Tibial nerve (tissue), 4 donors: ENCODE results near the gene INF2. TPM values are rescaled to one million over a fixed set of nuclear protein-coding genes. Genes with fewer than 3 reads are reported as not detected.

Experiments used
- DNase-seq, 2 donors: peaks; one replicate each; pipeline ENCODE4 v3.0.0-alpha.2; 2019; ENCODE audit warnings: low spot score in 2 of 2
- H3K27ac ChIP-seq, 4 donors: fragments of 200-600 bp; sonication (generic) in 3 of 4; one replicate each; pipeline ENCODE4 v1.5.1; 2017 to 2019; ENCODE audit warnings: mild to moderate bottlenecking in 1 of 4
- H3K27me3 ChIP-seq, 2 donors: fragments of 200-600 bp; sonication (generic) in 1 of 2; one replicate each; pipeline versions ENCODE4 v1.5.1 to v1.6.0; 2017 to 2019
- H3K36me3 ChIP-seq, 3 donors: fragments of 200-600 bp; sonication (generic); one replicate each; pipeline ENCODE4 v1.5.1; 2018 to 2019
- H3K4me1 ChIP-seq, 4 donors: fragments of 200-600 bp; sonication (generic) in 3 of 4; one replicate each; pipeline ENCODE4 v1.5.1; 2017 to 2019
- H3K4me3 ChIP-seq, 4 donors: fragments of 200-600 bp; sonication (generic) in 3 of 4; one replicate each; pipeline ENCODE4 v1.5.1; 2017 to 2019; ENCODE audit warnings: mild to moderate bottlenecking in 1 of 4, moderate library complexity in 1 of 4
- H3K9me3 ChIP-seq, 4 donors: fragments of 200-600 bp; sonication (generic) in 3 of 4; one replicate each; pipeline ENCODE4 v1.5.1; 2017 to 2019
- CTCF ChIP-seq, 5 experiments: fragments of 200-600 bp in 3 of 5; fragments of 450-650 bp in 2 of 5; sonication (generic) in 3 of 5; IDR thresholded peaks; one replicate each; pipeline ENCODE4 v1.5.1; 2016 to 2019; ENCODE audit warnings: antibody characterized with exemption in 5 of 5, mild to moderate bottlenecking in 3 of 5, moderate library complexity in 2 of 5
- EP300 ChIP-seq, 2 donors: sonication (generic); formaldehyde crosslinking; IDR thresholded peaks; one replicate each; pipeline ENCODE4 v1.6.1; 2017; ENCODE audit warnings: antibody characterized with exemption in 2 of 2, mild to moderate bottlenecking in 1 of 2
- POLR2A ChIP-seq, 2 donors: fragments of 450-650 bp; IDR thresholded peaks; one replicate each; pipeline ENCODE4 v1.6.1; 2017; ENCODE audit warnings: antibody characterized with exemption in 2 of 2, mild to moderate bottlenecking in 2 of 2, moderate library complexity in 2 of 2
- WGBS, 2 donors: methylation state at CpG; one replicate each; pipeline ENCODE4 v1.1.5; 2018; 5-methylcytosine and 5-hydroxymethylcytosine counted together
- total RNA-seq, 4 donors: library from RNA; depleted of rRNA; stranded (reverse); fragments of >200 nt; gene quantifications; one replicate each; pipeline ENCODE4 v1.1.0, GENCODE V29; 2016

The INF2 gene
- total RNA-seq, 4 donors from 2014 or later = 217 to 256 (median 239) TPM

GRCh38 chr14:104722938-104723650 is 33.7 kb downstream of the INF2 start:
- no peaks in the 10 kb centered on the region for H3K9me3 ChIP-seq
- H3K4me3 ChIP-seq = peak overlapping the region in 2 of 4 donors; percentile 64 to 70
- WGBS, 2 donors = 37 to 38% methylated on average over 13 to 18 of the region's 26 CpGs
- TF ChIP-seq EP300 (IDR thresholded peaks at IDR 0.05) = no peak
- TF ChIP-seq POLR2A (IDR thresholded peaks at IDR 0.05) = no peak
- no peak for TF ChIP-seq CTCF (IDR thresholded peaks at IDR 0.05)
- H3K4me1 ChIP-seq = peaks cover 0 to 53% (median 37%) of the 10 kb centered on the region in 4 donors
- H3K36me3 ChIP-seq = peaks cover 0 to 32% (median 0%) of the 10 kb centered on the region in 3 donors
- H3K27me3 ChIP-seq = no peaks in the 10 kb centered on the region
- no peak for DNase-seq
- peak overlapping the region; percentile 59 to 78 (median 75) for H3K27ac ChIP-seq

GRCh38 chr14:104723651-104724406 is 34.4 kb downstream of the INF2 start, which contains the start of gene ADSS1:
Gene ADSS1 (plus strand): TSS chr14:104724229. CDS start chr14:104724271, 42 bp downstream.
- H3K27me3 ChIP-seq = no peaks in the 10 kb centered on the region
- TF ChIP-seq EP300 (IDR thresholded peaks at IDR 0.05) (no peak), CTCF (IDR thresholded peaks at IDR 0.05) (peak; percentile 88 to 96 (median 93)), POLR2A (IDR thresholded peaks at IDR 0.05) (peak in 1 of 2 donors; percentile 32)
- H3K4me1 ChIP-seq = peaks cover 0 to 49% (median 37%) of the 10 kb centered on the region in 4 donors
- peak within 1 kb of the TSS; percentile 59 to 78 (median 75) for H3K27ac ChIP-seq
- peak; percentile 38 to 40 for DNase-seq
- H3K36me3 ChIP-seq = peaks cover 0 to 24% (median 0%) of the 10 kb centered on the region in 3 donors
- peak within 1 kb of the TSS; percentile 55 to 70 (median 63) for H3K4me3 ChIP-seq
- WGBS, 2 donors = 2 to 4% methylated on average over 25 to 33 of the region's 82 CpGs
- H3K9me3 ChIP-seq = no peaks in the 10 kb centered on the region

- DNase-seq = no peak
- H3K4me1 ChIP-seq = peaks cover 0 to 49% (median 37%) of the 10 kb centered on the region in 4 donors
- no peaks in the 10 kb centered on the region for H3K9me3 ChIP-seq
- peak overlapping the region in 3 of 4 donors; percentile 59 to 78 (median 74) for H3K27ac ChIP-seq
- H3K4me3 ChIP-seq = peak overlapping the region; percentile 55 to 70 (median 63)
- no peaks in the 10 kb centered on the region for H3K27me3 ChIP-seq
- 7 to 10% methylated on average over 12 to 15 of the region's 27 CpGs for WGBS, 2 donors
- TF ChIP-seq POLR2A (IDR thresholded peaks at IDR 0.05) = no peak
- TF ChIP-seq CTCF (IDR thresholded peaks at IDR 0.05) = no peak
- TF ChIP-seq EP300 (IDR thresholded peaks at IDR 0.05) = no peak
- peaks cover 0 to 18% (median 0%) of the 10 kb centered on the region in 3 donors for H3K36me3 ChIP-seq
Measured at GRCh38 chr14:104724407-104724980, 35.1 kb downstream of the INF2 start.

- no peak for DNase-seq
- no peak for TF ChIP-seq POLR2A (IDR thresholded peaks at IDR 0.05)
- peak in 2 of 5 experiments; percentile 15 to 21 for TF ChIP-seq CTCF (IDR thresholded peaks at IDR 0.05)
- Histone ChIP-seq H3K4me1 (peaks cover 0 to 49% (median 37%) of the 10 kb centered on the region in 4 donors), H3K9me3 (no peaks in the 10 kb centered on the region), H3K27ac (peak overlapping the region in 3 of 4 donors; percentile 30 to 78 (median 49)), H3K36me3 (peaks cover 0 to 11% (median 0%) of the 10 kb centered on the region in 3 donors), H3K27me3 (no peaks in the 10 kb centered on the region), H3K4me3 (peak overlapping the region; percentile 0 to 70 (median 63))
- WGBS, 2 donors = 35 to 38% methylated on average over 10 to 15 of the region's 24 CpGs
Measured at GRCh38 chr14:104724981-104725771, 35.8 kb downstream of the INF2 start.
